Measurements from ENCODE around the gene CFHR3.
"Not testable (repeated sequence)": the region's sequence is repeated elsewhere in the genome, so short reads cannot be mapped to it uniquely, and the experiment has no call there.

The CFHR3 gene

DNA sequence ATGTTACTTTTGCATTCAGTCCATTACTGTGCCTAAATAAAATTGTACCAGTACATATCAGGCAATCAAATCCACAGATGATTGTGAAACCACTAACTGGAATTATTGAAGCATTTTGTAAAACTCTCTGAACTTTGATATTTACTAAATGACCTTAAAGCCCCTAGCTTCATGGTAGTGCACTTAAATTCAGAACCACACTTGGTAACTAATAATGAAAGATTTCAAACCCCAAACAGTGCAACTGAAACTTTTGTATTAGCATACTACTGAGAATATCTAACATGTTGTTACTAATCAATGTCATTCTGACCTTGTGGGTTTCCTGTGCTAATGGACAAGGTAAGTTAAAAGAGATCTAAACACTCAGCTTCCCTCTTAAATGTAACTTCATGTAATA, at the start of gene CFHR3:
CFHR3 (plus strand) TSS at position 238 of the 400 bp plus-strand sequence; CDS start at position 285, 47 bp downstream.
- DNase-seq (ENCODE audit: low spot score): no peak

DNA sequence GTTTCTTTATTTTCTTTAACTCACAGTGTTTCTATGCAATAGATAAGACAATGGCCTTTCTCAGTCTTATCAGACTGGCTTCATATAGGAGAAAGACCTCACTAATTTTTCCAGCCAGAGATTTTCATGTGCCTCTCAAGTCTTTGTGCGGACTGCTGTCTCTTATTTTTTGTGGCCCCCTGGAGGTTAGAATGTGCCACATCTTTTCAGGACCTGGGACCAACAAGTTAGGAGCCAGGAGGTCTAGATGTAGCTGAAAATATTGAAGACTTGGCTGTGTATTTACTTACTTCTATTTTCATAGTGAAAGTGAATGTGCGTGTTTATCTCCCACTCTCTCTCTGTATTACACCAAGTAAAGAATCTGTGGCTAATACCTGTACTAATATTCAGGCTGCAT, 42.1 kb upstream of the CFHR3 start:
- DNase-seq (ENCODE audit: low spot score): no peak

DNA sequence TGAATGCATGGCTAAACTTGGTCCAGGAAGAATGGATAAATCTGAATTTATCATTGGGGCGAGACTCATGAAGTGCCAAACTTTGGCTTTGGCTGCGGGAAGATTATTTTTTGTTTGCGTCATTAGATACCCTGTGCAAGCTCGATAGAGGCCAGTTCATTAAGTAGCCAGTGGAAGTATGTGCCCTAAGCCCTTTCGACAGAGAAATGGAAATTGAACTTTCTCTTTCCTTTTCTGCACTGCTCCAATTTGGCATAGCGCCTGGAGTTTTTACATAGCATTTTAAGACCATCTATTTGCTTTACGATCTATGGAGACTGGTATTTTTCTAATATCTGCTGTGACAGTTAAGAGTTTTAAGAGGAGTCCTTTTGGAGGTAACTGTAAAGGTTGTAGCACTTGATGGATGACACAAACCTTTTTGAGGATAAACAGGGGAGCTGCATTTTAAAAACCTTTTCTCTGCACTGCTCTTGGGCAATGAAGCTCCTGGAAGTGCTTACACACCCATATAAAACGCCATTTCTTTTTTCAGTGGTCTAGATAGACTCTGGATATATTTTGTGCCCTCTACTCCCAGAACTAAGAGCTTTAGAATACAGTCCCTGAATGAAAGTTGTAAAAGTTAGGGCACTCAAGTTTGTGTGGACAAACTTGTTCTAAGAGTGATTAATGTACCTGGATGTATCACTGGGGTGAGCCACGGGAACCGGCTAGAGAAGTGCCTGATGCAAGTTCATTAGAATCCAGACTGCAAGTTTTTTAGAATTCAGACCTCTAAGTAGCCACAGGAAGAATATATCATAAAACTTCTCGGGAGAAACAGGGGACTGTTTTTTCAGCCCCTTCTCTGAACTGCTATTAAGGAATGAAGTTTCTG, 41.3 kb upstream of the CFHR3 start:
- DNase-seq (ENCODE audit: low spot score): no peak

DNA sequence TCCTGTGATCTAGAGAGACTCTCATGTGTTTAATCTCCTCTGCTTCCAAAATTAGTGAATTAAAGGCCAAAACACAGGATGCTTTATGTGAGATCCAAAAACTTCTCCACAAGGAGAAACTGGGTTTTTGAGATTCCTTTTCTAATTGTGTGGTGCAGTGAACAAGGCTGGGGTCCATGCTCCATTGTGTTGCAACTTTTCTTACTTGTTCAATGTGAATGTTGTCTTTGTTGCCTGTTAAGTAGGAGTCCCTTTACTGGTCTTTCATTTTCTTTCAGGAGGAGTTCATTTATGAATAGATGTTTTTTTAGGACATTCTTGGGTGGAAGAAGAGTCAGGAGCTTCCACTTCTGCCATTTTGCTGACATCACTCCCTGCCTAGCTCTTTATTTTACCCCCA, 40.6 kb upstream of the CFHR3 start:
- no peak for DNase-seq (ENCODE audit: low spot score)

DNA sequence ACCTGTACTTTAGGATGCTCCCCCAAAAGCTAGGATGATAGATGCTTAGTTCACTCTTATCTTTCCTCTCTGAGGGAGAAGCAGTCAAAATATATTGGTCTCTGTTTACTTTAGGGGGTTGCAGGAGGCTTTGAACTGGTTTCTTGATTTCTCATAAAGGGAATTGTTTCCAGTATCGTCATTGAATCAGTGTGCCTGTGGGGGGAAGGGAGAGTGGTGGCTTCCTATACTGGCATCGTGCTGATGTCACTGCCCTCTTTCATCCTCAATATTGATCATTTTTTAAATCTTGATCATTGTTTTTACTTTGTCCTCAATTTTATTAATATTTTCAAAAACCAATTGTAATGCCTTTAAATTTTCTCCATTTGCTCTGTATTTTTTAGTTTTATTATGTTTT, 40.2 kb upstream of the CFHR3 start:
- no peak for DNase-seq (ENCODE audit: low spot score)

DNA sequence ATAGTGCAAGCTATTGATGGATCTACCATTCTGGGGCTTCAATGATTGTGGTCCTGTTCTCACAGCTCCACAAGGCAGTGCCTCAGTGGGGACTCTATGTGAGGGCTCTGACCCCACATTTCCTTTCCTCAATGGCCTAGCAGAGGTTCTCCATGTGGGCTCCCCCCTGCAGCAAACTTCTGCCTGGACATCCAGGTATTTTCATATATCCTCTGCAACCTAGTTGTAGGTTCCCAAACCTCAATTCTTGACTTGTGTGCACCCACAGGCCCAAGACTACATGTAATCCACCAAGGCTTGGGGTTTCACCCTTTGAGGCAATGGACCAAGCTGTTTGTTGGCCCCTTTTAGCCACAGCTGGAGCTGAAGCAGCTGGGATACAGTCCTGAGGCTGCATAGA, 35.9 kb upstream of the CFHR3 start:
- no peak for DNase-seq (ENCODE audit: low spot score)

DNA sequence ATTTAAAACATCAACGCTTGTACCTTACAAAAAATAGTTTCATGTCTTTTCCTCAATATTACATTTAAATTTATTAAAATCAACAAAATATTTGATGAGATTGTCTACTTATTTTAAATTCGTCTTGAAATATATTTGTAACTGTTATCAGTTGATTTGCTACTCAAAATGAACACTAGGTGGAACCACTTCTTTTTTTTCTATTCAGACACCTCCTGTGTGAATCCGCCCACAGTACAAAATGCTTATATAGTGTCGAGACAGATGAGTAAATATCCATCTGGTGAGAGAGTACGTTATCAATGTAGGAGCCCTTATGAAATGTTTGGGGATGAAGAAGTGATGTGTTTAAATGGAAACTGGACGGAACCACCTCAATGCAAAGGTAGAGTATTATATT, 31.4 kb upstream of the CFHR3 start:
- peak; percentile 24 for DNase-seq (ENCODE audit: low spot score)

DNA sequence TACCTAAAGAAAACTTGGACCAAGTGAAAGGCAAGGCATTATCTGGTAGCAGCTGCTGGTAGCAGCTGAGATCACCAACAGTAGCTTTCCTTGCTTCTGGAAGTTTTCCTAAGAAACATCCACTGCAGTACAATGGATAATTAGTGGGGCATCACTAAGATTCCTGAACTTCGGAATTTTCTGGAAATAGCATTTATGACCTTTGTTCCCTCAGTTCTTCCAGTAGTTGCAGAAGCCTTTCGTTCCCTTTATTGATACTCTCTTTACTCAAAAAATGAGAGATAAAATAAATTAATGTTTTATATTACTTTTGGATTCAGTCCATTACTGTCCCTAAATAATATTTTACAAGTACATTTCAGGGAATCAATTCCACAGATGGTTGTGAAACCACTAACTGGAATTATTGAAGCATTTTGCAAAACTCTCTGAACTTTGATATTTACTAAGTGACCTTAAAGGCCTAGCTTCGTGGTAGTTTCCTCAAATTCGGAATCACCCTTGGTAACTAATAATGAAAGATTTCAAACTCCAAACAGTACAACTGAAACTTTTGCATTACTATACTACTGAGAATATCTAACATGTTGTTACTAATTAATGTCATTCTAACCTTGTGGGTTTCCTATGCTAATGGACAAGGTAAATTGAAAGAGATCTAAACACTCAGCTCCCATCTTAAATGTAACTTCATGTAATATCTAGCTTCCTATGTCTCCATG, 9.5 kb upstream of the CFHR3 start:
- not testable (repeated sequence) for DNase-seq (ENCODE audit: low spot score)

DNA sequence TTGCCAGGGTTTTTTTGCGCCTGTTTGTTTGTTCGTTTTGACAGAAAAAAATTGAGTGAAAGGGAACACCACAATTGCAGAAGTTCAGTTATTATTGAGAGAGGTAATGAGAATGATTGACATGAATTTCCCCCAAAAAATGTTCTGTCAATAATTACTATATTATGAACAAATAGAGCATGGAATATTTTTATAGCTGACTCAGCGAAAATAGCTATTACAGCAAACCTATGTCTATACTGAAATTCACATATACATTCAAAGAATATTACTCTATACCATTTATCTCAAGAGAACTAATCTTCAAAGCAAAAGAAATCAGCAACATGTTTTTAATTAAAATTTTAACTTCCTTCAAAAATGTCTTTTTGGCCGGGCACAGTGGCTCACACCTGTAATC, 4.8 kb upstream of the CFHR3 start:
- not testable (repeated sequence) for DNase-seq (ENCODE audit: low spot score)

DNA sequence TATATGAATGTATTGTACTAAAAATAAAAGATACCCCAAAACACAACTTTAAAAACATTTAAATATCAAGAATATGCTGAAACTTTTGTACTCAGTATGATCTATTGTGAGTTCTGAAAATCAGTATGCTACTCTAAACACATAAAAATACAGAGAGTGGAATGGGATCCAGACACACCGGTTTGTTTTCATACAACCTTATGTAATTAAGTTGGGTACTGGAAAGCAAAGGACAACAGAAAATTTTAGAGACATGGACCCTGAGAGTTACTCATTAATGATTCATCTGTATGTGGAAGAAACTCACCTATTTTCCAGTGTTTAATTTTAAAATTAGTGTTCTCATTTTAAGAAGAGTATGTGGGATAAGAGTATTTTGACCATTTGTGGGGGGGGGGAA, 927 bp upstream of the CFHR3 start:
- no peak for DNase-seq (ENCODE audit: low spot score)

DNA sequence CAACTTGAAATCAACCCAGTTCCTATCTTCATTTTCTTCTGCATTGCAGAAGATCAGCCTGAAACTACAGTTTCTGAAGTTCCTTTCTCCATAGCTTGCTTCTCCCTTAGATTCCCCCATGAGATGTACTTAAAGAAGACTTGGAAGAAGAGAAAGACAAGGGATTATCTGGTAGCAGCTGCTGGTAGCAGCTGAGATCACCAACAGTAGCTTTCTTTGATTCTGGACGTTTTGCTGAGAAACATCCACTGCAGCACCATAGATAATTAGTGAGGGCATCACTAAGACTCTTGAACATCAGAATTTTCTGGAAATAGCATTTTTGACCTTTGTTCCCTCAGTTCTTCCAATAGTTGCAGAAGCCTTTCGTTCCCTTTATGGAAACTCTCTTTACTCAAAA, 465 bp upstream of the CFHR3 start:
- no peak for DNase-seq (ENCODE audit: low spot score)

DNA sequence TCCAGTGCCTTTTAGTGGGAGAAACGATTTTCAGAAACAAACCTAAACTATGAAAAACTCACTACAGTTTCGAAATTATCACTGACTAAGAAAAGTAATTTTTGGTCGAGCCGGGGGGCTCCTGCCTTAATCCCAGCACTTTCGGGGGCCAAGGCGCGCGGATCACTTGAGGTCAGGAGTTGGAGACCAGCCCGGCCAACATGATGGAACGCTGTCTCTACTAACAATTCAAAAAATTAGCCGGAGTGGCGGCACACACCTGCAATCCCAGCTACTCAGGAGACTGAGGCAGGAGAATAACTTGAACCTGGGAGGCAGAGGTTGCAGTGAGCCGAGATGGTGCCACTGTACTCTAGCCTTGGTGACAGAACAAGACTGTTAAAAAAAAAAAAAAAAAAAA, 3.0 kb downstream of the CFHR3 start:
- DNase-seq (ENCODE audit: low spot score): no peak

DNA sequence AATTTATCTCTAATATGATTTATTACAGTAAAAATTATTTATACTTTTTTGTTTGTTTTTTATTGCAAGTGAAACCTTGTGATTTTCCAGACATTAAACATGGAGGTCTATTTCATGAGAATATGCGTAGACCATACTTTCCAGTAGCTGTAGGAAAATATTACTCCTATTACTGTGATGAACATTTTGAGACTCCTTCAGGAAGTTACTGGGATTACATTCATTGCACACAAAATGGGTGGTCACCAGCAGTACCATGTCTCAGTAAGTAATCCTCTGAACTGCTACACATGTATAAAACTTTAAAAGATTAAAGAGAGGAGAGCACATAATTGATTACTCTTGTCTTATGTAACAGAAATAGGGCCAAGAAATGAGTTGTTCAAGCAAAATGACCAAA, 4.5 kb downstream of the CFHR3 start:
- no peak for DNase-seq (ENCODE audit: low spot score)

DNA sequence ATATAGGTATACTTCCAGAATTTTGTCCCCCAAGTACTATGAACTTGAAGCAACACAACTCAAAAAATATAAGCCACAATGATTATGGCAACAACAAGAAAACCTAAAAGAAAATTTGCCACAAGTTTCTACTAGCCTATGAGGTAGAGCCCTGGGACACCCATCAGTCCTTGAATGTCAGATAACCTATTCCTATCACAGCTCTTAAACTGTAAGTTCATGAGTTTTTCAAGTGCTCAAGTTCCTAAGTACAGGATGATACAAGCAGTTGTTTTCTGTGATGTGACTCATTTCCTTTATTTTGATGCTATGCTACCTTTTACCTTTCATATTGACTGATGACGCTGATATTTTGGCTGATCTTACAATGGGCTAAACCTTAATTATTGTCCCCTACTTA, 16.6 kb downstream of the CFHR3 start:
- not testable (repeated sequence) for DNase-seq (ENCODE audit: low spot score)

DNA sequence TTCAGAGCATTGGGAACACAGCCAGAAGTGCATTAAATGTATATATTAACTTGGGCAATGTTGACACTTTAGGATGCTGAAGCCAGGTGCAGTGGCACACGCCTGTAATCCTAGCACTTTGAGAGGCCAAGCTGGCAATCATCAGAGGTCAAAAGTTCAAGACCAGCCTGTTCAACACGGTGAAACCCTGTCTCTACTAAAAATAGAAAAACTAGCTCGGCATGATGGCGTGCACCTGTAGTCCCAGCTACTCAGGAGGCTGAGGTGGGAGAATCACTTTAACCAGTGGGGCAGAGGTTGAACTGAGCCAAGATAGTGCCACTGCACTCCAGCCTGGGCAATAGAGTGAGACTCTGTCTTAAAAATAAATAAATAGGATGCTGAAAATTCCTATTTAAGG, 19.5 kb downstream of the CFHR3 start:
- DNase-seq (ENCODE audit: low spot score): not testable (repeated sequence)

DNA sequence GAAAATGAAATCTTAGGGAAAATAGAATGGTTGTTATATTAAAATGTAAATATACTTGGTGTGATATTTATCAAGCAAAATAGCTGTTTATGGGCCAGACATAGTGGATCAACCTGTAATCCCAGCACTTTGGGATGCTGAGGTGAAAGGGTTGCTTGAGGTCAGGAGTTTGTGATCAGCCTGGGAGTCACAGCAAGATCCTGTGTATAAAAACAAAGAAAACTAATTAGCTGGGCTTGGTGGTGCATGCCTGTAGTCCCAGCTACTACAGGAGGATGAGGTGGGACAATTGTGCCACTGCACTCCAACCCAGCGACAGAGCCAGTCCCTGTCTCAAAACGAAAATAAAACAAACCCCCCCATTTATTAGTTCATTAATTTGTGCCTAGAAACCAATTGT, 23.3 kb downstream of the CFHR3 start:
- no peak for DNase-seq (ENCODE audit: low spot score)

DNA sequence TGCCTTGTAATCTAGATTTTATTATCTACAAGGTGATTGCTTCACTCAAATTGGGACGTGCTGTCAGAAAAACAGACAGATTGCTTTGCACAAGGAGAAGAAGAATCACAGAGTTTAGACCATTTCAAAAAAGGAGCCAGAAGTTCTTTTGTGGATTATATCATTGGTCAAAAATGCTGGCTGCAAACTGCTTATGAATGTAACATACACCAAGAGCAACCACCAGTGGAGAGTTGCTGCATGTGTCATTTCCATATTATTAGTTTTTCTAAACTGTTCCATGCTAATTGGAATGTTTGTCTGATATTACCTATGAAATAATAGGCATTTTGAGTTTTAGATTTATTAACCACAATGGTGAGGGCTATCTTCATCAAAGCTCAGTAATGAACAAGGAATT, 27.3 kb downstream of the CFHR3 start:
- DNase-seq (ENCODE audit: low spot score): not testable (repeated sequence)

DNA sequence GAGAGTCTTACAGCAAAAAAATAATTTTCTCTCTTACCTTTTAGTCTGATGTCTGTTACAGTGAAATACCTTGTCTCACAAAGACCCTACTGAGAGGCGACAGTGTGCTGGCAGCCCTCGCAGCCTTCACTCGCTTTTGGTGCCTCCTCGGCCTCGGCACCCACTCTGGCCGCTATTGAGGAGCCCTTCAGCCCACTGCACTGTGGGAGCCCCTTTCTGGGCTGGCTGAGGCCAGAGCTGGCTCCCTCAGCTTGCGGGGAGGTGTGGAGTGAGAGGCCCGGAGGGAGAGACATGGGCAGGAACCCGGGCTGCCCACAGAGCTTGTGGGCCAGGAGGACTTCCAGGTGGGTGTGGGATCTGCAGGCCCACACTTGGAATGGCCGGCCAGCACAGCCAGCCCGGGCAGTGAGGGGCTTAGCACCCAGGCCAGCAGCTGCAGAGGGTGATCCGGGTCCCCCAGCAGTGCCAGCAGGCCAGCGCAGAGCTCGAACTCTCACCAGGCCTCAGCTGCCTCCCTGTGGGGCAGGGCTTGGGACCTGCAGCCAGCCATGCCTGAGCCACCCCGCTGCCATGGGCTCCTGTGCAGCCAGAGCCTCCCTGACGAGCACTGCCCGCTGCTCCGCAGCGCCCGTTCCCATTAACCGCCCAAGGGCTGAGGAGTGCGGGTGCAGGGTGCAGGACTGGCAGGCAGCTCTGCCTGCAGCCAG, 34.0 kb downstream of the CFHR3 start:
- no peak for DNase-seq (ENCODE audit: low spot score)

DNA sequence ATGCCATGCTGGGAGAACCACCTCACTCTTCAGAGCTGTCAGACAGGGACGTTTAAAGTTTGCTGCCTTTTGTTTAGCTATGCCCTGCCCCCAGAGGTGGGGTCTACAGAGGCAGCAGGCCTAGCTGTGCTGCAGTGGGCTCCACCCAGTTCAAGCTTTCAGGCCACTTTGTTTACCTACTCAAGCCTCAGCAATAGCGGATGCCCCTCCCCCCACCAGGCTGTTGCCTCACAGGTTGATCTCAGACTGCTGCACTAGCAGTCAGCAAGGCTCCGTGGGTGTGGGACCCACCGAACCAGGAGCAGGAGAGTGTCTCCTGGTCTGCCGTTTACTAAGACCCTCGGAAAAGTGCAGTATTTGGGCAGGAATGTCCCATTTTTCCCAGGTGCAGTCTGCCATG, 42.8 kb downstream of the CFHR3 start:
- DNase-seq (ENCODE audit: low spot score): not testable (repeated sequence)

DNA sequence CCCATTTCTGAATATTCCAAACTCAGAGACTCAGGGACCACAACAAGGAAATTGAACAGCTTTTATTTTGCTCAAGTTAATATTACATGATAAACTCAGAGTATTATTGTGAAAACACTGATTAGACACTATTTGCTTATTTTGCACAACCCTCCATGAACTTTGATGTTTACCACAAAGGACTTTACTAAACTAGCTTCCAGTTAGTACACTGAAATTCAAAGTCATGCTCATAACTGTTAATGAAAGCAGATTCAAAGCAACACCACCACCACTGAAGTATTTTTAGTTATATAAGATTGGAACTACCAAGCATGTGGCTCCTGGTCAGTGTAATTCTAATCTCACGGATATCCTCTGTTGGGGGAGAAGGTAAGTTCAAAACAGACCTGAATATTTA, 44.9 kb downstream of the CFHR3 start, which contains the start of gene CFHR1:
CFHR1 (plus strand) TSS at position 201 of the 400 bp plus-strand sequence; CDS start at position 315, 114 bp downstream.
- DNase-seq (ENCODE audit: low spot score): not testable (repeated sequence)

DNA sequence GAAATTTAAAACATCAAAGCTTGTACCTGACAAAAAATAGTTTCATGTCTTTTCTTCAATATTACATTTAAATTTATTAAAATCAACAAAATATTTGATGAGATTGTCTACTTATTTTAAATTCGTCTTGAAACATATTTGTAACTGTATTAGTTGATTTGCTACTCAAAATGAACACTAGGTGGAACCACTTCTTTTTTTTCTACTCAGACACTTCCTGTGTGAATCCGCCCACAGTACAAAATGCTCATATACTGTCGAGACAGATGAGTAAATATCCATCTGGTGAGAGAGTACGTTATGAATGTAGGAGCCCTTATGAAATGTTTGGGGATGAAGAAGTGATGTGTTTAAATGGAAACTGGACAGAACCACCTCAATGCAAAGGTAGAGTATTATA, 53.2 kb downstream of the CFHR3 start:
- peak; percentile 10 for DNase-seq (ENCODE audit: low spot score)
